GM12878 (cell line): Measurements from ENCODE around the gene VTCN1. TPM values are rescaled to one million over a fixed set of nuclear protein-coding genes. Genes with fewer than 3 reads are reported as not detected.

ENCODE experiments used
- ATAC-seq: fragments of 200-7000 bp; cut with Tn5 transposase; 3 replicates; pipeline ENCODE4 v1.9.1; 2020; ENCODE audit warnings: mild to moderate bottlenecking, moderate library complexity
- BruUV-seq: library from RNA; stranded (reverse); fragments of 400-500 nt; replicated peaks from 2 replicates; lab custom pipeline; 2021; lab: Mats Ljungman, UMichigan
- CTCF ChIA-PET: fragments of 300-600 bp; sonication (Branson Sonifier 250); formaldehyde crosslinking; extraction: SDS; loops from one replicate; lab custom pipeline; 2021; ENCODE audit warnings: inconsistent platforms; lab: Yijun Ruan, JAX
- POLR2A ChIA-PET: fragments of 350-600 bp; formaldehyde crosslinking; extraction: SDS; loops from one replicate; lab custom pipeline; 2021; ENCODE audit warnings: inconsistent platforms; lab: Charles Lee
- RAD21 ChIA-PET: fragments of 300-600 bp; sonication (Branson Sonifier 250); formaldehyde crosslinking; loops from one replicate; lab custom pipeline; 2023; ENCODE audit warnings: antibody characterized with exemption; ENCODE audit not compliant: unreplicated experiment; lab: Charles Lee
- SMC1A ChIA-PET: fragments of 300-600 bp; sonication (Branson Sonifier 250); formaldehyde crosslinking; loops from one replicate; lab custom pipeline; 2023; ENCODE audit not compliant: unreplicated experiment, uncharacterized antibody; lab: Charles Lee
- DNase-seq: peaks from one replicate; pipeline ENCODE4 v3.0.0-alpha.2; 2011; ENCODE audit warnings: low read depth, low spot score
- FAIRE-seq: peaks from 3 replicates; lab custom pipeline; 2011; peaks lifted over from hg19 to GRCh38; lab: Jason Lieb, UNC
- H2AFZ ChIP-seq: 2 replicates; pipeline ENCODE4 v1.6.0; 2011; ENCODE audit warnings: low read depth, low read length, control low read depth; ENCODE audit not compliant: control insufficient read depth
- H3K27ac ChIP-seq: 2 replicates; pipeline ENCODE4 v1.5.1; 2011; ENCODE audit warnings: control low read depth; ENCODE audit not compliant: control insufficient read depth, insufficient read depth
- H3K27me3 ChIP-seq, 2 experiments: replicated peaks in 1 of 2; 2 replicates each; pipeline versions ENCODE4 v1.6.0 to v1.6.1; 2011; ENCODE audit warnings: low read length in 1 of 2; ENCODE audit not compliant: control insufficient read depth in 2 of 2, insufficient read depth in 2 of 2
- H3K36me3 ChIP-seq, 2 experiments: 2 replicates each; pipeline ENCODE4 v1.5.1; 2011; ENCODE audit warnings: low read length in 1 of 2; ENCODE audit not compliant: control insufficient read depth in 2 of 2, insufficient read depth in 2 of 2
- H3K4me1 ChIP-seq: 2 replicates; pipeline ENCODE4 v1.6.1; 2011; ENCODE audit warnings: mild to moderate bottlenecking, low read length, moderate library complexity, mixed read lengths; ENCODE audit not compliant: control insufficient read depth, insufficient read depth
- H3K4me2 ChIP-seq: 2 replicates; pipeline ENCODE4 v1.6.0; 2011; ENCODE audit warnings: control low read depth; ENCODE audit not compliant: control insufficient read depth, insufficient read depth
- H3K4me3 ChIP-seq: fragments of 200-600 bp; sonication (generic); 2 replicates; pipeline ENCODE4 v1.5.1; 2016
- H3K79me2 ChIP-seq: 2 replicates; pipeline ENCODE4 v1.6.0; 2011; ENCODE audit warnings: low read length; ENCODE audit not compliant: control insufficient read depth, insufficient read depth
- H3K9ac ChIP-seq: 2 replicates; pipeline ENCODE4 v1.8.0; 2011; ENCODE audit warnings: low read length, control low read depth, mixed read lengths; ENCODE audit not compliant: control insufficient read depth, insufficient read depth
- H3K9me3 ChIP-seq: replicated peaks from 3 replicates; pipeline ENCODE4 v1.5.1; 2011; ENCODE audit warnings: mild to moderate bottlenecking, low read length; ENCODE audit not compliant: control insufficient read depth, insufficient read depth
- H4K20me1 ChIP-seq: 2 replicates; pipeline ENCODE4 v1.6.0; 2011; ENCODE audit not compliant: control insufficient read depth, insufficient read depth
- RBBP5 ChIP-seq: fragments of 200-600 bp; sonication (generic); conservative IDR thresholded peaks from 2 replicates; pipeline ENCODE4 v1.6.1; 2016
- ZNF622 ChIP-seq: fragments of 450-650 bp; IDR thresholded peaks from 2 replicates; pipeline ENCODE4 v1.6.1; 2017; ENCODE audit warnings: mild to moderate bottlenecking, inconsistent platforms
- WGBS: methylation state at CpG from one replicate; pipeline ENCODE4 v1.1.6; 2016; ENCODE audit warnings: low lambda C conversion rate; ENCODE audit not compliant: insufficient replicate concordance, insufficient coverage; ENCODE audit errors: missing lambda C conversion rate; 5-methylcytosine and 5-hydroxymethylcytosine counted together
- in situ Hi-C: fragments of 300-500 bp; cut with MboI; formaldehyde crosslinking; loops from 9 replicates; pipeline ENCODE4 v1.14.3; 2018; ENCODE audit warnings: mixed read lengths
- intact Hi-C: fragments of 100-400 bp; cut with micrococcal nuclease; formaldehyde crosslinking; loops from one replicate; pipeline ENCODE4 v1.14.2; 2022; ENCODE audit not compliant: unreplicated experiment
- polyA plus RNA-seq, 11 experiments: library from polyadenylated mRNA; depleted of rRNA in 4 of 11; unstranded in 6 of 11; stranded (reverse) in 5 of 11; fragments of >200 nt; fragmentation: Nextera tagmentation in 4 of 11; fragmentation: Illumina TruSeq in 1 of 11; extraction: Ambion mirVana in 4 of 11; extraction: Trizol in 1 of 11; gene quantifications; 1 replicate in 1 of 11; 2 replicates in 10 of 11; pipeline versions ENCODE4 v1.2.1 to v1.2.3, GENCODE V29; 2011 to 2016; ENCODE audit warnings: inconsistent platforms in 2 of 11, missing spikeins in 2 of 11, low read depth in 1 of 11
- total RNA-seq, 4 experiments: library from RNA; depleted of rRNA in 3 of 4; stranded (reverse); fragments of >200 nt in 3 of 4; fragmentation: Illumina TruSeq in 1 of 4; extraction: Trizol in 1 of 4; gene quantifications; 2 replicates each; pipeline versions ENCODE4 v1.2.1 to v1.2.3, GENCODE V29; 2013 to 2021
- TF ChIP-seq, protein P1 (sequence below): fragments of 450-650 bp; IDR thresholded peaks from 2 replicates; pipeline ENCODE4 v1.6.1; 2016; ENCODE audit warnings: mild to moderate bottlenecking
- TF ChIP-seq, protein P2 (sequence below): IDR thresholded peaks from 2 replicates; pipeline ENCODE4 v1.6.1; 2011; ENCODE audit warnings: mild to moderate bottlenecking, low read depth, low read length, moderate library complexity; ENCODE audit not compliant: insufficient replicate concordance
- TF ChIP-seq, protein P3 (sequence below): IDR thresholded peaks from 2 replicates; pipeline ENCODE4 v1.6.1; 2011; ENCODE audit warnings: borderline replicate concordance, low read depth, mild to moderate bottlenecking, moderate library complexity, mixed read lengths, low read length; ENCODE audit not compliant: insufficient read depth; ENCODE audit errors: extremely low read length
- TF ChIP-seq, protein P4 (sequence below): fragments of 450-650 bp; IDR thresholded peaks from 2 replicates; pipeline ENCODE4 v1.6.1; 2017; ENCODE audit warnings: mild to moderate bottlenecking
- TF ChIP-seq, protein P5 (sequence below): fragments of 450-650 bp; IDR thresholded peaks from 2 replicates; pipeline ENCODE4 v1.6.1; 2017; ENCODE audit warnings: mild to moderate bottlenecking, low read depth, inconsistent platforms; ENCODE audit not compliant: poor library complexity, severe bottlenecking

The VTCN1 gene
- total and polyA plus RNA-seq, 10 of the 15 experiments (the other 5 are each of a cell fraction or from before 2014, with no cell fraction given), result not detected

DNA sequence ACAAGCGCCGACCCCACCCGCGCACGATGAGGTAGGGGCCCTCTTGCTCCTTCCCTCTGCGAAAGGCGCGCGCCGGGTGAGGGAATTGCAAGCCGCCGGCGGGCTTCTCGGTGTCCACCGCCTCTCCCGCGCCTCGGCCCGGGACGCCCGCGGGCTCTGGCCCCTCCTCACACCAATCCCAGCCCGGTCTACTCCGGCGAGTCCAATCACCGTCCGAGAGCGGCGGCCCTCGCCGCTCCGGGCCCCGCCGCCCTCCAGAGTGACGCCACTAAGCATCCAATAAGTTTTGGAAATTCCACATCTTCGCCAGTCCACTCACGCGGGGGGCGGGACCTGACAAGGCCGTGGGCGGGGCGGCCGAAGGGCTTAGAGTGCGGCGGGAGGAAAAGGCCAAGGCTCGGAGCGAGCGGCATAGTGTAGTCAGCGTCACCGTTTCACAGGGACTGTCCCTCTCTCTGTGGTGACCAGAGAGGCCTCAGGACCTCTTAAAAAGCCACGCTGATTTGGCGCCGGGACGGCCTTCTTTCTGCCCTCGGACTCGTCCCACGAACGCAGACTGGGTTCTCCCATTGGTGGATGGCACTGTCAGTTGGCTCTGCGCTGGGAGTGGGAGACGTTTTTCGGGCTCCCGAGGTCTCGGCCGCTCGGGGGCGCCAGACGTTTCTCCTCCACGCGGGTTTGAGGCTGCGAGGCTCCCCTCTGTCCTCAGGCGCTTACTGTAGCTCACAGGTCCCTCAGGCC, 89.0 kb downstream of the VTCN1 start, which contains the start of gene TRIM45 (continued):
- TF ChIP-seq, protein P1, sequence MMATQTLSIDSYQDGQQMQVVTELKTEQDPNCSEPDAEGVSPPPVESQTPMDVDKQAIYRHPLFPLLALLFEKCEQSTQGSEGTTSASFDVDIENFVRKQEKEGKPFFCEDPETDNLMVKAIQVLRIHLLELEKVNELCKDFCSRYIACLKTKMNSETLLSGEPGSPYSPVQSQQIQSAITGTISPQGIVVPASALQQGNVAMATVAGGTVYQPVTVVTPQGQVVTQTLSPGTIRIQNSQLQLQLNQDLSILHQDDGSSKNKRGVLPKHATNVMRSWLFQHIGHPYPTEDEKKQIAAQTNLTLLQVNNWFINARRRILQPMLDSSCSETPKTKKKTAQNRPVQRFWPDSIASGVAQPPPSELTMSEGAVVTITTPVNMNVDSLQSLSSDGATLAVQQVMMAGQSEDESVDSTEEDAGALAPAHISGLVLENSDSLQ, result peak; percentile 98
- no peak for TF ChIP-seq ZNF622

DNA sequence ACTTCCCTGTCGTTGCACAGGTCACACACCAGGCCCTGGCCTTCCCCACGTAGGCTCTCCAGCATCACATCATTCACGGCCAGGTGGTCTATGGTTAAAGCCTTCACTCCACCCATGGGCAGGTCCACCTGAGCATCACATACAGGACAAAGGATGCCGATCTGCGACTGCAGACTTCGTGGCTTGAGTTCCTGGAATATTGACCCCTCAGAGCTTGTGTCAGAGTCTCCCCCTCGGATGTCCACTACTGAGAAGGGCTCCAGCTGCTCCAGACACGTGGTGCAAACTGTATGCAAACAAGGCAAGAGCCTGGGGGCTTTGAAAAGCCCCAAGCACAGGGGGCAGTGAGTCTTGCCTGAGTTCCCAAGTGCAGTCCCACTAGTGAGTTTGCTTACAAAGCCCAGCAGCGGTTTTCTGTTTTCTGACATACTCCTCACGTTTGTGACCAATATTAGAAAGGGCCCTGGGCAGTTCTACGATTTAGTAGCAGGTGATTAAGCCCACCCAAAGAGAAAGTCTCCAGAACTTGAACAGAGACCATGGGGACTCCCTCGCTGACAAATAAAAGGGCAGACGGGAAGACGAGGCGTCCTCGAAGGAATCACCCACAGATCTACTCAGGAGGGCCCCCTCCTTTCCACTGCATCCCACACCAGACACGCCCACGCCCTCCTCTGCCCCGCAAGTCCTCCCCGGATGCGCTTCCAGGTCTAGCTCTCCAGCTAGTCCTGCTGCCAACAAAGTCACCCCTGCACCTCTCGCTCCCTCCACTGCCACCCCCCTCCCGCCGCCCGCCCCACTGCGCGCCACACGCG, 89.7 kb downstream of the VTCN1 start:
- no peaks in the 10 kb centered on the region for H3K9me3 ChIP-seq
- ChIA-PET CTCF (interaction anchor here (0.7 to 2.4 kb wide), 4 partner anchors 8 to 546 kb away, joined by 3 to 21 read pairs (median 4); no protein-coding TSS in a partner anchor), RAD21 (no interaction called here), SMC1A (interaction anchor here (0.7 to 1.3 kb wide), 2 partner anchors 7 to 56 kb away, joined by 4 read pairs; no protein-coding TSS in a partner anchor), POLR2A (interaction anchor here (0.5 kb wide), 1 partner anchor 322 kb away, joined by 4 read pairs; no protein-coding TSS in a partner anchor)
- peak overlapping the region; percentile 81 for H3K4me3 ChIP-seq
- ATAC-seq, result peak; percentile 44
- WGBS, result 29% methylated on average over 24 of the region's 29 CpGs
- H3K4me1 ChIP-seq, result no peaks in the 10 kb centered on the region
- TF ChIP-seq, protein P2, sequence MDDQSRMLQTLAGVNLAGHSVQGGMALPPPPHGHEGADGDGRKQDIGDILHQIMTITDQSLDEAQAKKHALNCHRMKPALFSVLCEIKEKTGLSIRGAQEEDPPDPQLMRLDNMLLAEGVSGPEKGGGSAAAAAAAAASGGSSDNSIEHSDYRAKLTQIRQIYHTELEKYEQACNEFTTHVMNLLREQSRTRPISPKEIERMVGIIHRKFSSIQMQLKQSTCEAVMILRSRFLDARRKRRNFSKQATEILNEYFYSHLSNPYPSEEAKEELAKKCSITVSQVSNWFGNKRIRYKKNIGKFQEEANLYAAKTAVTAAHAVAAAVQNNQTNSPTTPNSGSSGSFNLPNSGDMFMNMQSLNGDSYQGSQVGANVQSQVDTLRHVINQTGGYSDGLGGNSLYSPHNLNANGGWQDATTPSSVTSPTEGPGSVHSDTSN, result no peak
- TF ChIP-seq, protein P3, sequence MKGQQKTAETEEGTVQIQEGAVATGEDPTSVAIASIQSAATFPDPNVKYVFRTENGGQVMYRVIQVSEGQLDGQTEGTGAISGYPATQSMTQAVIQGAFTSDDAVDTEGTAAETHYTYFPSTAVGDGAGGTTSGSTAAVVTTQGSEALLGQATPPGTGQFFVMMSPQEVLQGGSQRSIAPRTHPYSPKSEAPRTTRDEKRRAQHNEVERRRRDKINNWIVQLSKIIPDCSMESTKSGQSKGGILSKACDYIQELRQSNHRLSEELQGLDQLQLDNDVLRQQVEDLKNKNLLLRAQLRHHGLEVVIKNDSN, result no peak
- TF ChIP-seq, protein P4, sequence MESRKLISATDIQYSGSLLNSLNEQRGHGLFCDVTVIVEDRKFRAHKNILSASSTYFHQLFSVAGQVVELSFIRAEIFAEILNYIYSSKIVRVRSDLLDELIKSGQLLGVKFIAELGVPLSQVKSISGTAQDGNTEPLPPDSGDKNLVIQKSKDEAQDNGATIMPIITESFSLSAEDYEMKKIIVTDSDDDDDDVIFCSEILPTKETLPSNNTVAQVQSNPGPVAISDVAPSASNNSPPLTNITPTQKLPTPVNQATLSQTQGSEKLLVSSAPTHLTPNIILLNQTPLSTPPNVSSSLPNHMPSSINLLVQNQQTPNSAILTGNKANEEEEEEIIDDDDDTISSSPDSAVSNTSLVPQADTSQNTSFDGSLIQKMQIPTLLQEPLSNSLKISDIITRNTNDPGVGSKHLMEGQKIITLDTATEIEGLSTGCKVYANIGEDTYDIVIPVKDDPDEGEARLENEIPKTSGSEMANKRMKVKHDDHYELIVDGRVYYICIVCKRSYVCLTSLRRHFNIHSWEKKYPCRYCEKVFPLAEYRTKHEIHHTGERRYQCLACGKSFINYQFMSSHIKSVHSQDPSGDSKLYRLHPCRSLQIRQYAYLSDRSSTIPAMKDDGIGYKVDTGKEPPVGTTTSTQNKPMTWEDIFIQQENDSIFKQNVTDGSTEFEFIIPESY, result no peak
- TF ChIP-seq, protein P5, sequence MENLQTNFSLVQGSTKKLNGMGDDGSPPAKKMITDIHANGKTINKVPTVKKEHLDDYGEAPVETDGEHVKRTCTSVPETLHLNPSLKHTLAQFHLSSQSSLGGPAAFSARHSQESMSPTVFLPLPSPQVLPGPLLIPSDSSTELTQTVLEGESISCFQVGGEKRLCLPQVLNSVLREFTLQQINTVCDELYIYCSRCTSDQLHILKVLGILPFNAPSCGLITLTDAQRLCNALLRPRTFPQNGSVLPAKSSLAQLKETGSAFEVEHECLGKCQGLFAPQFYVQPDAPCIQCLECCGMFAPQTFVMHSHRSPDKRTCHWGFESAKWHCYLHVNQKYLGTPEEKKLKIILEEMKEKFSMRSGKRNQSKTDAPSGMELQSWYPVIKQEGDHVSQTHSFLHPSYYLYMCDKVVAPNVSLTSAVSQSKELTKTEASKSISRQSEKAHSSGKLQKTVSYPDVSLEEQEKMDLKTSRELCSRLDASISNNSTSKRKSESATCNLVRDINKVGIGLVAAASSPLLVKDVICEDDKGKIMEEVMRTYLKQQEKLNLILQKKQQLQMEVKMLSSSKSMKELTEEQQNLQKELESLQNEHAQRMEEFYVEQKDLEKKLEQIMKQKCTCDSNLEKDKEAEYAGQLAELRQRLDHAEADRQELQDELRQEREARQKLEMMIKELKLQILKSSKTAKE, result no peak
- TF ChIP-seq RBBP5, result no peak
- H3K79me2 ChIP-seq, result no peaks in the 10 kb centered on the region
- FAIRE-seq, result peak; percentile 44
- H3K9ac ChIP-seq, result peak overlapping the region; percentile 28; the same call in 1 of the 2 replicates
- peak overlapping the region; percentile 88 for H3K4me2 ChIP-seq
- H3K36me3 ChIP-seq, result no peaks in the 10 kb centered on the region
- no peak overlapping the region for H3K27ac ChIP-seq
- H4K20me1 ChIP-seq, result no peaks in the 10 kb centered on the region
- H2AFZ ChIP-seq, result peak overlapping the region; percentile 78; the same call in 1 of the 2 replicates
- DNase-seq, result no peak
- BruUV-seq, result no TSS peak
- intact Hi-C loops (no loop called here), in situ Hi-C loops (no loop called here)
- H3K27me3 ChIP-seq, result peaks cover 0 to 3% of the 10 kb centered on the region in 2 experiments; a peak in 2 of 4 replicates
